PC-3 (cell line): ENCODE measurements around the gene RSPH6A. TPM values are rescaled to one million over a fixed set of nuclear protein-coding genes. Genes with fewer than 3 reads are reported as not detected.

Experiments
- ATAC-seq: fragments of 200-7000 bp; cut with Tn5 transposase; 2 replicates; pipeline ENCODE4 v1.9.1; 2020; ENCODE audit warnings: mild to moderate bottlenecking, moderate library complexity
- BruUV-seq: library from RNA; stranded (reverse); fragments of 400-500 nt; replicated peaks from 2 replicates; lab custom pipeline; 2021; lab: Mats Ljungman, UMichigan
- CTCF ChIA-PET: fragments of 300-600 bp; sonication (Branson Sonifier 250); formaldehyde crosslinking; loops from one replicate; lab custom pipeline; 2022; ENCODE audit warnings: antibody characterized with exemption; lab: Charles Lee
- POLR2A ChIA-PET: fragments of 300-600 bp; sonication (Branson Sonifier 250); formaldehyde crosslinking; loops from one replicate; lab custom pipeline; 2022; ENCODE audit warnings: antibody characterized with exemption; ENCODE audit not compliant: unreplicated experiment; lab: Charles Lee
- DNase-seq: peaks from one replicate; pipeline ENCODE4 v3.0.0-alpha.2; 2015
- H2AFZ ChIP-seq: fragments of 300-600 bp; sonication (generic); 2 replicates; pipeline ENCODE4 v1.6.0; 2016; ENCODE audit warnings: antibody characterized with exemption, low read length
- H3F3A ChIP-seq: fragments of 300-600 bp; sonication (generic); one replicate; pipeline ENCODE4 v1.6.0; 2017; ENCODE audit warnings: antibody characterized with exemption, low read length, control low read depth, mild to moderate bottlenecking; ENCODE audit not compliant: unreplicated experiment
- H3K27ac ChIP-seq: fragments of 300-600 bp; sonication (generic); 2 replicates; pipeline ENCODE4 v1.5.1; 2016; ENCODE audit warnings: mild to moderate bottlenecking, low read length
- H3K27me3 ChIP-seq: fragments of 300-600 bp; sonication (generic); 2 replicates; pipeline ENCODE4 v1.6.1; 2016; ENCODE audit warnings: low read length, mixed read lengths
- H3K36me3 ChIP-seq: fragments of 300-600 bp; sonication (generic); 2 replicates; pipeline ENCODE4 v1.6.1; 2016; ENCODE audit warnings: low read depth, mixed run types, low read length, mixed read lengths
- H3K4me1 ChIP-seq: fragments of 300-600 bp; sonication (generic); 2 replicates; pipeline ENCODE4 v1.5.1; 2016; ENCODE audit warnings: low read length; ENCODE audit not compliant: insufficient read depth
- H3K4me2 ChIP-seq: fragments of 300-600 bp; sonication (generic); 2 replicates; pipeline ENCODE4 v1.6.0; 2016; ENCODE audit warnings: low read length
- H3K4me3 ChIP-seq: fragments of 300-600 bp; sonication (generic); 2 replicates; pipeline ENCODE4 v1.5.1; 2016; ENCODE audit warnings: mild to moderate bottlenecking, low read length, mixed read lengths
- H3K79me2 ChIP-seq: fragments of 300-600 bp; sonication (generic); 2 replicates; pipeline ENCODE4 v1.6.1; 2017; ENCODE audit warnings: low read length, mixed read lengths
- H3K9ac ChIP-seq: fragments of 300-600 bp; sonication (generic); 2 replicates; pipeline ENCODE4 v1.6.0; 2016; ENCODE audit warnings: mild to moderate bottlenecking, low read length
- H3K9me2 ChIP-seq: fragments of 300-600 bp; sonication (generic); replicated peaks from 2 replicates; pipeline ENCODE4 v1.6.1; 2016; ENCODE audit warnings: mixed run types, low read length, mixed read lengths
- H3K9me3 ChIP-seq: fragments of 300-600 bp; sonication (generic); 2 replicates; pipeline ENCODE4 v1.6.1; 2016; ENCODE audit warnings: low read length, mixed read lengths
- H4K20me1 ChIP-seq: fragments of 300-600 bp; sonication (generic); 2 replicates; pipeline ENCODE4 v1.6.1; 2016; ENCODE audit warnings: low read length, mixed read lengths
- EZH2 ChIP-seq: fragments of 300-600 bp; sonication (generic); IDR thresholded peaks from one replicate; pipeline ENCODE4 v1.6.1; 2017; ENCODE audit warnings: antibody characterized with exemption, mild to moderate bottlenecking, low read length; ENCODE audit not compliant: unreplicated experiment
- EZH2phosphoT487 ChIP-seq: fragments of 300-600 bp; sonication (generic); IDR thresholded peaks from 2 replicates; pipeline ENCODE4 v1.6.1; 2018; ENCODE audit warnings: mild to moderate bottlenecking, antibody characterized with exemption, low read length, borderline replicate concordance
- intact Hi-C: fragments of 100-400 bp; cut with micrococcal nuclease; formaldehyde crosslinking; loops from 2 replicates; pipeline ENCODE4 v1.9.0; 2023
- total RNA-seq: library from RNA; depleted of rRNA; stranded (reverse); fragments of >200 nt; gene quantifications from 2 replicates; pipeline ENCODE4 v1.2.3, GENCODE V29; 2014; rRNA removed
- TF ChIP-seq, protein P1 (sequence below): fragments of 300-600 bp; sonication (generic); conservative IDR thresholded peaks from 2 replicates; pipeline ENCODE4 v1.5.1; 2017; ENCODE audit warnings: antibody characterized with exemption, low read depth, mild to moderate bottlenecking, low read length

RSPH6A gene
- total RNA-seq, 1 experiment from 2014 or later, result not detected

GRCh38 chr19:45747513-45747912 is 67.6 kb downstream of the RSPH6A start:
- Histone ChIP-seq H3K4me1 (no peaks in the 10 kb centered on the region), H3K27me3 (no peaks in the 10 kb centered on the region), H3K9ac (no peak overlapping the region), H4K20me1 (no peaks in the 10 kb centered on the region), H2AFZ (no peak overlapping the region), H3K4me2 (no peak overlapping the region), H3K9me2 (no peaks in the 10 kb centered on the region), H3K4me3 (no peak overlapping the region), H3K9me3 (no peaks in the 10 kb centered on the region), H3K79me2 (no peaks in the 10 kb centered on the region), H3K36me3 (no peaks in the 10 kb centered on the region), H3K27ac (no peak overlapping the region), H3F3A (no peaks in the 10 kb centered on the region)
- TF ChIP-seq EZH2phosphoT487 (no peak), EZH2 (no peak)
- TF ChIP-seq, protein P1, sequence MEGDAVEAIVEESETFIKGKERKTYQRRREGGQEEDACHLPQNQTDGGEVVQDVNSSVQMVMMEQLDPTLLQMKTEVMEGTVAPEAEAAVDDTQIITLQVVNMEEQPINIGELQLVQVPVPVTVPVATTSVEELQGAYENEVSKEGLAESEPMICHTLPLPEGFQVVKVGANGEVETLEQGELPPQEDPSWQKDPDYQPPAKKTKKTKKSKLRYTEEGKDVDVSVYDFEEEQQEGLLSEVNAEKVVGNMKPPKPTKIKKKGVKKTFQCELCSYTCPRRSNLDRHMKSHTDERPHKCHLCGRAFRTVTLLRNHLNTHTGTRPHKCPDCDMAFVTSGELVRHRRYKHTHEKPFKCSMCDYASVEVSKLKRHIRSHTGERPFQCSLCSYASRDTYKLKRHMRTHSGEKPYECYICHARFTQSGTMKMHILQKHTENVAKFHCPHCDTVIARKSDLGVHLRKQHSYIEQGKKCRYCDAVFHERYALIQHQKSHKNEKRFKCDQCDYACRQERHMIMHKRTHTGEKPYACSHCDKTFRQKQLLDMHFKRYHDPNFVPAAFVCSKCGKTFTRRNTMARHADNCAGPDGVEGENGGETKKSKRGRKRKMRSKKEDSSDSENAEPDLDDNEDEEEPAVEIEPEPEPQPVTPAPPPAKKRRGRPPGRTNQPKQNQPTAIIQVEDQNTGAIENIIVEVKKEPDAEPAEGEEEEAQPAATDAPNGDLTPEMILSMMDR, result no peak
- intact Hi-C loops, result no loop called here
- ChIA-PET POLR2A (no interaction called here), CTCF (no interaction called here)
- no TSS peak for BruUV-seq
- no peak for ATAC-seq
- no peak for DNase-seq

GRCh38 chr19:45746866-45747265 is 68.2 kb downstream of the RSPH6A start:
- H2AFZ ChIP-seq, result no peak overlapping the region
- ATAC-seq, result no peak
- no peak overlapping the region for H3K4me3 ChIP-seq
- H3K79me2 ChIP-seq, result no peaks in the 10 kb centered on the region
- POLR2A ChIA-PET, result no interaction called here
- BruUV-seq, result no TSS peak
- H3K4me2 ChIP-seq, result no peak overlapping the region
- H3K9ac ChIP-seq, result no peak overlapping the region
- no peaks in the 10 kb centered on the region for H3K36me3 ChIP-seq
- H3K27me3 ChIP-seq, result no peaks in the 10 kb centered on the region
- H3K4me1 ChIP-seq, result no peaks in the 10 kb centered on the region
- intact Hi-C loops, result no loop called here
- H3K9me3 ChIP-seq, result no peaks in the 10 kb centered on the region
- no peaks in the 10 kb centered on the region for H3K9me2 ChIP-seq
- H4K20me1 ChIP-seq, result no peaks in the 10 kb centered on the region
- no peak for DNase-seq
- no peak overlapping the region for H3K27ac ChIP-seq
- CTCF ChIA-PET, result no interaction called here
- no peak for TF ChIP-seq EZH2phosphoT487
- TF ChIP-seq, protein P1, result no peak
- TF ChIP-seq EZH2, result no peak
- no peaks in the 10 kb centered on the region for H3F3A ChIP-seq

Other genes starting within 250 kb of the RSPH6A start
- gene OPA3, start 230.5 kb downstream of the RSPH6A start, total RNA-seq, result 9.4 and 10.1 TPM in 2 replicates
- gene GPR4, start 213.1 kb downstream of the RSPH6A start, total RNA-seq, result 3.1 and 3.7 TPM in 2 replicates
- gene EML2, start 175.9 kb downstream of the RSPH6A start, total RNA-seq, result 28.9 and 37.8 TPM in 2 replicates
- gene GIPR, start 147.1 kb downstream of the RSPH6A start, total RNA-seq, result 1.9 and 4.8 TPM in 2 replicates
- 554 and 631 TPM in 2 replicates for gene SNRPD2, start 123.4 kb downstream of the RSPH6A start, total RNA-seq
- gene QPCTL, start 122.6 kb downstream of the RSPH6A start, total RNA-seq, result 9.8 and 13.4 TPM in 2 replicates
- 12.8 and 16.1 TPM in 2 replicates for gene FBXO46, start 84.4 kb downstream of the RSPH6A start, total RNA-seq
- gene MEIOSIN, start 81.9 kb downstream of the RSPH6A start, total RNA-seq, result not detected in 2 replicates
- gene SIX5, start 46.1 kb downstream of the RSPH6A start, total RNA-seq, result 9.3 and 13.6 TPM in 2 replicates
- 18.3 and 18.9 TPM in 2 replicates for gene DMPK, start 32.8 kb downstream of the RSPH6A start, total RNA-seq
- 34.9 and 50.3 TPM in 2 replicates for gene DMWD, start 22.5 kb downstream of the RSPH6A start, total RNA-seq
- 36.6 and 67.3 TPM in 2 replicates for gene SYMPK, start 47.8 kb upstream of the RSPH6A start, total RNA-seq
- 0.33 and 0.40 TPM in 2 replicates for gene FOXA3, start 49.0 kb upstream of the RSPH6A start, total RNA-seq
- 31.5 and 38.6 TPM in 2 replicates for gene IRF2BP1, start 70.8 kb upstream of the RSPH6A start, total RNA-seq
- 5.4 and 12.0 TPM in 2 replicates for gene MYPOP, start 87.3 kb upstream of the RSPH6A start, total RNA-seq
- gene NANOS2, start 99.5 kb upstream of the RSPH6A start, total RNA-seq, result not detected in 2 replicates
- 0.06 TPM in 1 of 2 replicates, not detected in the other for gene NOVA2, start 158.6 kb upstream of the RSPH6A start, total RNA-seq
- 6.3 and 7.7 TPM in 2 replicates for gene CCDC61, start 180.2 kb upstream of the RSPH6A start, total RNA-seq
- gene PGLYRP1, start 207.7 kb upstream of the RSPH6A start, total RNA-seq, result not detected in 2 replicates
- not detected in 2 replicates for gene IGFL4, start 225.7 kb upstream of the RSPH6A start, total RNA-seq